Stimulated activated naive CD4-positive, alpha-beta T cell treated with Interleukin-2 at 50 U/mL for 16 hours (primary cell): ENCODE measurements around the gene EEF1AKMT2.
"Not testable (repeated sequence)": the region's sequence is repeated elsewhere in the genome, so short reads cannot be mapped to it uniquely, and the experiment has no call there.

Source experiments
- DNase-seq: peaks from one replicate; lab custom pipeline; 2025; lab: John Stamatoyannopoulos, UW

The EEF1AKMT2 gene

GRCh38 chr10:124791547-124792348 lies at the start of gene EEF1AKMT2:
TSS of gene EEF1AKMT2 (minus strand) at chr10:124791887. CDS start at chr10:124791833, 54 bp downstream.
- DNase-seq, result peak; percentile 81

GRCh38 chr10:124837687-124838086 lies 46.0 kb upstream of the EEF1AKMT2 start:
- DNase-seq, result no peak

DNA sequence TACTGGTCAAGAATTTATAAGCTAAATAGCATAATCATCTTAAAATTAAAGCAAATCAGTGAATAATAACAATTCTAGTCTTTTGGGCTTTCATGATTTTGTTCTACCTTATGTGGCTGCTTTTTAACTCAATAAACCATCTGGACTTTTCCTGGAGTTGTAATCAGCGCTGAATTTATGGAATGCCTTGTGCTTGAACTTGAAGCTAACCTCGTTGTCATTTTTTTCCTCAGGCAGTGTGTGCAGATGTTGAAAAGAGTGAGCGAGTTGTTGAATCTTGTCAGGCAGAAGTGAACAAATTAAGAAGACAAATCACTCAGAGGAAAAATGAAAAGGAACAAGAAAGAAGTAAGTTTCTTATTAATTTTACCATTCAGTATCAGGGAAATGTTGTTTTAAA lies 39.4 kb upstream of the EEF1AKMT2 start:
- DNase-seq, result no peak

DNA sequence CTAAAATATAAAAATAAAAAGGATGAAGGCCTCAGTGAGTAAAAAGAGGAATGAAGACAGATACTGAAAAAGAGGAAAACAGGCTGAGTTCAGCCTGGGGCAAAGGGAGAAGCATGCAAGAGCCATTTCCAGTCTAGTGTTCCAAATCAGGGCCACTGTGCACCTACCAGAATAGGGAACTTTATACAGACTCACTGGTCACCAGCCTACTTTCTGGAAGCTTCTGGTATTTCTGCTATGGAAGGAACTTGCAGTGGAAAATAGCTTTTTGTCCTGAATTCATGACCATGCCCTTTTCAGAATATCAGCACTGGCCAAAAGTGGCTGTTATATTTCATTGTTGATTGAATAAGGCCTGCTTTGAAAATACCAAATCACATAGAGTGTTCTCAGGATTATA lies 38.8 kb upstream of the EEF1AKMT2 start:
- DNase-seq, result no peak

DNA sequence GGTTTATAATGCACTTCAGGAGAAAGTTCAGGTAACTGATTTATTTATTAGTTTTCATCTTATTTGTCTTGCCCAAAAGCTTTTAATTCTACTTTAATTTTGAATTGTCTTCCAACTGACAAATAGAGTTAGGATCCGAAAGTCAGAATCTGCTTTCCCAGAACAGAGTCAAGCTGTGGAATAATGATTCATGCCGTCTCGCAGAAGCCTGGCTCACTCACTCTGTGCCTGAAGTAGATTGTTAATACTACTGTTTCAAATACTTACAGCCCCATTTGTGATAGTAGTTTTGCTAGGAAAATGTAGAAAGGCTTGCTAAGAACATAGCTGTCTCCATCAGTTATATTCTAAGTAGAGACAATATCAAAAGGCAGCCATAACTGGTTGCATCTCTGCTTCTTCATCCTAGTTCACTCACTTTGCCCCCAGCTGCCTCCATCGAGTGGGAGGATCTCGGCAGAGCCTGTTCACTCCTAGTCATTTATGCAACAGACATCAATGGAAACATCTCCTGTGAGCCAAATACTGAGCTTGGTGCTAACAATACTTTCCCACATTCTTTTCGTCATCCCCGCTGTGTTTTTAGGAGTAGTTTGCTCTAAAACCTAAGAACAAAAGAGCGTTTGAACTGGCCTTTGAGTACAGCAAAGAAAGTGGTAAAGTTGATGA lies 37.9 kb upstream of the EEF1AKMT2 start:
- DNase-seq, result no peak

- no peak for DNase-seq
Measured at GRCh38 chr10:124827474-124827873, 35.8 kb upstream of the EEF1AKMT2 start.

DNA sequence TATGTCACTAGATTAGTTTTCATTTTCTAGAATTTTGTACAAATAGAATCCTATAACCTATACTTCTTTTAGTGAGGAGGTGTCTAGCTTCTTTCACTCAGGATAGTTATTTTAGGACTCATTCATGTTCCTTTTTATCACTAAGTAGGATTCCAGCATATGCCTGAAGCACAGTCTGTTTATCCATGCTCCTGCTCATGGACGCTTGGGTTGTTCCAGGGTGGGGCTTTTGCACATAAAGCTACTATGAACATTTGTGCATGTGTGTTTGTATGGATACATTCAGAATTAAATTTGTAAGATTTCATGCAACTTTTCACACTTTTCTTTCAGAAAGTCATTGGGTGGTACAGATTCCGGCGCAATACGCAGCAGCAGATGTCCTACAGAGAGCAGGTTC lies 34.6 kb upstream of the EEF1AKMT2 start:
- no peak for DNase-seq

DNA sequence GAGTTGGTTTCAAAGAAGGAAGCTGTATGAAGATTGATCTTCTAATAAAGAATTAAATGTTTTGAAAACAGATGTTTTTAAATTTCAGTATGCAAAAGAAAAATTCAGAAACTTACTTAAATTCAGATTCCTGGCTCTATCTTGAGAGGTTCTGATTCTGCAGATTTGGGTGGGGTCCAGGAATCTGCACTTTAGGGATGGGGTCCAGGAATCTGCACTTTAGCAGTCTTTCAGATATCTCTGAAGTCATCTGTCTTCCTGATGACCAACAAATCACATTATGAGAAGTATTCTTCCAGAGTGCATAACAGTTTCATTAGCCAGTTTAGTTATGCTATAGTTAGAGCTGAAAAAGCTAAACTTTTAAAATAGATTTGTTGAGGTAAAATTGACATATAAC lies 34.0 kb upstream of the EEF1AKMT2 start:
- no peak for DNase-seq

GRCh38 chr10:124824932-124825331 lies 33.2 kb upstream of the EEF1AKMT2 start:
- not testable (repeated sequence) for DNase-seq

- no peak for DNase-seq
Measured at GRCh38 chr10:124824507-124824906, 32.8 kb upstream of the EEF1AKMT2 start.

- DNase-seq, result no peak
Measured at GRCh38 chr10:124821520-124821919, 29.8 kb upstream of the EEF1AKMT2 start.

- DNase-seq, result no peak
Measured at GRCh38 chr10:124820121-124820520, 28.4 kb upstream of the EEF1AKMT2 start.

GRCh38 chr10:124802313-124802675 lies 10.6 kb upstream of the EEF1AKMT2 start:
- DNase-seq, result peak; percentile 12

DNA sequence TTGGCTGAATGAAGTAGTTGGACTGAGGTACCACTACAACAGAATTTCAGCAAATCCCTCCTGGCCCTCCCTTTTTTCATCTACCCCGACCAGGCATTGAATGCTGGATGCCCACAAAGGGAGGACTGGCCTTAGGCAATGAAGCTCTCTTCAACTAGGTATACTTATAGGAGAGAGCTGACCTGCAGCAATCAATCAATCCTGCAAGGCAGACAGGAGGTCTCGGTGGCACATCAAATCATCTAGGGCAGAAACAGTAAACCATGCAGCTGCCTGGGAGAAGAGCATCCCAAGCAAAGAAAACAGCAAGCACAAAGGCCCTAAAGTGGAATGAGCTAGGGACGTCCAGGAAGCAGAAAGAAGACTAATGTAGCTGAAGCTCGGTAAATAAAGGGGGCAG lies 7.5 kb upstream of the EEF1AKMT2 start:
- no peak for DNase-seq

DNA sequence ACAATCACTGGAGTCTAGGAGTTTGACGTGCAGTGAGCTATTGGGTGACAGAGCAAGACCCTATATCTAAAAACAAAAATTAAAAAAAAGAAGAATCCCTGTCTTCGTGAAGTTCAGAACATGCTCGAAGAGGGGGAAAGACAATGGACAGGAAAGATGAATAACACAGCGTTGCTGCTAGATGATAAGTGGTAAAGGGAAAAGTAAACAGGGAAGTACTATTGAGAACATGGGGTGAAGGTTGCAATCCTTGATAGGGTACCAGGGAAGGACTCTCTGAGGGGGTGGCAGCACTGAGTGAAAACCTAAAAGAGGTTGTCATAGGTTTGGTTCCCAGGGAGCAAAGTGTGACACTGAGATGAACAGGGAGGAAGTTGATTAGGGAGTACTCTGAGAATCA lies 7.1 kb upstream of the EEF1AKMT2 start:
- no peak for DNase-seq

DNA sequence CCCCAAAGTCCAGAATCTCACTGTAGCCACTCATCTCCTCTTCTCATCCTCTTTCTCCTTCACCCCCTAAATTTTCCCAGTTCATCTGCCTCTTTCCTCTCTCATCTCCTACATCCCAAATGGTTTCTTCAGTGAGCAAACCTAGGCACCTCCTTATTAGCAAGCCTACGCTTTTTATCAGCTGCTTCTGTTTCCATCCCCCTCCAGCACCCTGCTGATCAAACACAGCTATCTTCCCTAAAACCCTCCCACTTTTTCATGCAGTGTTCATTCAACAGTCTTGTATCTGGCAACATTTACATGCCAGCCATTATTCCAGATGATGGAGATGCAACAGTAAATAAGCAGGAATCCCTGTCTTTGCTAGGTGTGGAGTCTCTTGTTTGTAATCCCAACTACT lies 6.7 kb upstream of the EEF1AKMT2 start:
- DNase-seq, result no peak

GRCh38 chr10:124792998-124793352 lies 1.3 kb upstream of the EEF1AKMT2 start:
- DNase-seq, result no peak

DNA sequence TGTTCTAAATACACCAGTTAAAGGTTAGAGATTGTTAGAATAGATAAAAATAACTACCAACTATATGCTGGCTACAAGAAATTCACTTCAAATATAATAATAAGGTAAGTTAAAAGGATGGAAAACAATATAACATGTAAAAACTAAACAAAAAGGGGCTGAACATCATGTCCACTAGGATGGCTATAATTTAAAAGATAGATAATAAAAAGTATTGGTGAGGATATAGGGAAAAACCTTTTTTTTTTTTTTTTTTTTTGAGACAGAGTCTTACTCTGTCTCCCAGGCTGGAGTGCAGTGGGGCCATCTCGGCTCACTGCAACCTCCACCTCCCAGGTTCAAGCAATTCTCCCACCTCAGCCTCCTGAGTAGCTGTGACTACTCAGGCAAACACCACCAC lies 8.8 kb downstream of the EEF1AKMT2 start:
- not testable (repeated sequence) for DNase-seq

- no peak for DNase-seq
Measured at GRCh38 chr10:124768791-124769190, 22.9 kb downstream of the EEF1AKMT2 start.

- no peak for DNase-seq
Measured at GRCh38 chr10:124765256-124765655, 26.4 kb downstream of the EEF1AKMT2 start.

DNA sequence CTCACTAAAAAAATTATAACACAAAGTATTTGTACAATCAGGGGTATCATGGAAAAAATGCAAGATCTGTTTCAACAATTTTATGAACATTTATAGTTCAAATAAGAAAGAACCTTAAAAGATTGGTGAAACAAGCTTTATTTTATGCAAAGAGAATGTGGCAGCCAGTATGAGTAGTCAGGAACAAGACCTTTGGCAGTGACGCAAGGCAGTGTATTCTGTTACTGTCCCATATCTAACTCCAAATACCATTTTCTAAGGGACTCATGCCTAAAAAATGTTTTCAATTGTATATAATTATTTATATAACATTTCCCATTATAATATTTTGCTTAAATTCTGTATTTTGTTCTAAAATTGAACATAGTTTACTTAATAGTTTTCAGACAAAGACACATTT lies 28.4 kb downstream of the EEF1AKMT2 start:
- no peak for DNase-seq

- DNase-seq, result no peak
Measured at GRCh38 chr10:124762281-124762680, 29.4 kb downstream of the EEF1AKMT2 start.

GRCh38 chr10:124756156-124756903 lies 35.4 kb downstream of the EEF1AKMT2 start:
- no peak for DNase-seq
